Measurements from ENCODE around the gene LRRC2.

The LRRC2 gene

GRCh38 chr3:46516521-46516920, 49.6 kb downstream of the LRRC2 start:
- H4K20me1 ChIP-seq (ENCODE audit: insufficient read depth, low read length) = no peaks in the 10 kb centered on the region
- no peak overlapping the region for H3K27ac ChIP-seq (ENCODE audit: low read length)
- peaks cover 13% of the 10 kb centered on the region for H3K27me3 ChIP-seq (ENCODE audit: low read depth, low read length)
- H3K9ac ChIP-seq (ENCODE audit: low read length) = no peak overlapping the region
- no peak overlapping the region for H2AFZ ChIP-seq (ENCODE audit: low read depth, low read length)
- no peaks in the 10 kb centered on the region for H3K4me1 ChIP-seq (ENCODE audit: low read length)
- no peaks in the 10 kb centered on the region for H3K36me3 ChIP-seq (replicated peaks; ENCODE audit: low read depth, low read length)
- H3K4me2 ChIP-seq (ENCODE audit: low read length) = no peak overlapping the region
- H3K79me2 ChIP-seq (ENCODE audit: low read length) = no peaks in the 10 kb centered on the region
- no peak overlapping the region for H3K4me3 ChIP-seq (ENCODE audit: low read length)
- TF ChIP-seq CTCF (IDR thresholded peaks at IDR 0.05; ENCODE audit: low read depth, low read length) (no peak), EZH2phosphoT487 (IDR thresholded peaks at IDR 0.05; ENCODE audit: low read depth) (no peak)
- H3K9me3 ChIP-seq (ENCODE audit: insufficient read depth, low read length) = no peaks in the 10 kb centered on the region

GRCh38 chr3:46512191-46512749, 53.8 kb downstream of the LRRC2 start:
- Histone ChIP-seq H3K4me3 (ENCODE audit: low read length) (no peak overlapping the region), H3K4me1 (ENCODE audit: low read length) (peaks cover 3% of the 10 kb centered on the region; the same call in 1 of the 2 replicates), H2AFZ (ENCODE audit: low read depth, low read length) (no peak overlapping the region), H3K36me3 (replicated peaks; ENCODE audit: low read depth, low read length) (no peaks in the 10 kb centered on the region), H3K4me2 (ENCODE audit: low read length) (no peak overlapping the region), H4K20me1 (ENCODE audit: insufficient read depth, low read length) (no peaks in the 10 kb centered on the region), H3K27me3 (ENCODE audit: low read depth, low read length) (peaks cover 26% of the 10 kb centered on the region), H3K27ac (ENCODE audit: low read length) (no peak overlapping the region), H3K9me3 (ENCODE audit: insufficient read depth, low read length) (no peaks in the 10 kb centered on the region), H3K9ac (ENCODE audit: low read length) (no peak overlapping the region), H3K79me2 (ENCODE audit: low read length) (no peaks in the 10 kb centered on the region)
- TF ChIP-seq EZH2phosphoT487 (IDR thresholded peaks at IDR 0.05; ENCODE audit: low read depth) (no peak), CTCF (IDR thresholded peaks at IDR 0.05; ENCODE audit: low read depth, low read length) (no peak)

GRCh38 chr3:46509661-46510187, 56.4 kb downstream of the LRRC2 start:
- no peak overlapping the region for H3K27ac ChIP-seq (ENCODE audit: low read length)
- H3K9me3 ChIP-seq (ENCODE audit: insufficient read depth, low read length) = no peaks in the 10 kb centered on the region
- no peak overlapping the region for H3K4me2 ChIP-seq (ENCODE audit: low read length)
- H3K4me3 ChIP-seq (ENCODE audit: low read length) = no peak overlapping the region
- peaks cover 27% of the 10 kb centered on the region for H3K27me3 ChIP-seq (ENCODE audit: low read depth, low read length)
- no peak overlapping the region for H3K9ac ChIP-seq (ENCODE audit: low read length)
- no peaks in the 10 kb centered on the region for H3K36me3 ChIP-seq (replicated peaks; ENCODE audit: low read depth, low read length)
- peaks cover 3% of the 10 kb centered on the region; the same call in 1 of the 2 replicates for H3K4me1 ChIP-seq (ENCODE audit: low read length)
- no peak for TF ChIP-seq EZH2phosphoT487 (IDR thresholded peaks at IDR 0.05; ENCODE audit: low read depth)
- no peak for TF ChIP-seq CTCF (IDR thresholded peaks at IDR 0.05; ENCODE audit: low read depth, low read length)
- no peaks in the 10 kb centered on the region for H3K79me2 ChIP-seq (ENCODE audit: low read length)
- no peaks in the 10 kb centered on the region for H4K20me1 ChIP-seq (ENCODE audit: insufficient read depth, low read length)
- H2AFZ ChIP-seq (ENCODE audit: low read depth, low read length) = no peak overlapping the region

GRCh38 chr3:46508850-46509591, 57.1 kb downstream of the LRRC2 start:
- Histone ChIP-seq H4K20me1 (ENCODE audit: insufficient read depth, low read length) (no peaks in the 10 kb centered on the region), H3K36me3 (replicated peaks; ENCODE audit: low read depth, low read length) (no peaks in the 10 kb centered on the region), H3K4me2 (ENCODE audit: low read length) (no peak overlapping the region), H3K4me3 (ENCODE audit: low read length) (no peak overlapping the region), H3K9ac (ENCODE audit: low read length) (no peak overlapping the region), H2AFZ (ENCODE audit: low read depth, low read length) (no peak overlapping the region), H3K27me3 (ENCODE audit: low read depth, low read length) (peaks cover 27% of the 10 kb centered on the region), H3K9me3 (ENCODE audit: insufficient read depth, low read length) (no peaks in the 10 kb centered on the region), H3K79me2 (ENCODE audit: low read length) (no peaks in the 10 kb centered on the region), H3K27ac (ENCODE audit: low read length) (no peak overlapping the region), H3K4me1 (ENCODE audit: low read length) (peaks cover 3% of the 10 kb centered on the region; the same call in 1 of the 2 replicates)
- no peak for TF ChIP-seq EZH2phosphoT487 (IDR thresholded peaks at IDR 0.05; ENCODE audit: low read depth)
- no peak for TF ChIP-seq CTCF (IDR thresholded peaks at IDR 0.05; ENCODE audit: low read depth, low read length)

Data from OCI-LY3 (cell line).